MM.1S (cell line): ENCODE measurements around the gene GHSR.

ENCODE experiments used
- DNase-seq: peaks from one replicate; pipeline ENCODE4 v3.0.0-alpha.2; 2015
- H2AFZ ChIP-seq: fragments of 300-600 bp; sonication (generic); 2 replicates; pipeline ENCODE4 v1.6.0; 2016; ENCODE audit warnings: antibody characterized with exemption, low read length
- H3F3A ChIP-seq: fragments of 300-600 bp; sonication (generic); 2 replicates; pipeline ENCODE4 v1.6.1; 2016; ENCODE audit warnings: mild to moderate bottlenecking, antibody characterized with exemption, low read length, moderate library complexity, mixed read lengths; ENCODE audit not compliant: insufficient read depth
- H3K27ac ChIP-seq: fragments of 300-600 bp; sonication (generic); 2 replicates; pipeline ENCODE4 v1.5.1; 2016; ENCODE audit warnings: mild to moderate bottlenecking, low read length
- H3K27me3 ChIP-seq: fragments of 300-600 bp; sonication (generic); replicated peaks from 2 replicates; pipeline ENCODE4 v1.6.0; 2016; ENCODE audit warnings: low read length; ENCODE audit not compliant: insufficient read depth
- H3K36me3 ChIP-seq: fragments of 300-600 bp; sonication (generic); replicated peaks from 2 replicates; pipeline ENCODE4 v1.6.1; 2016; ENCODE audit warnings: mild to moderate bottlenecking, low read length, mixed read lengths; ENCODE audit not compliant: insufficient read depth
- H3K4me1 ChIP-seq: fragments of 300-600 bp; sonication (generic); 2 replicates; pipeline ENCODE4 v1.6.1; 2016; ENCODE audit warnings: low read length, mixed read lengths
- H3K4me2 ChIP-seq: fragments of 300-600 bp; sonication (generic); 2 replicates; pipeline ENCODE4 v1.6.0; 2016; ENCODE audit warnings: low read depth, low read length
- H3K4me3 ChIP-seq: fragments of 300-600 bp; sonication (generic); 2 replicates; pipeline ENCODE4 v1.5.1; 2016; ENCODE audit warnings: low read length, mixed read lengths
- H3K79me2 ChIP-seq: fragments of 300-600 bp; sonication (generic); 2 replicates; pipeline ENCODE4 v1.6.1; 2016; ENCODE audit warnings: mixed run types, low read length, mixed read lengths
- H3K9ac ChIP-seq: fragments of 300-600 bp; sonication (generic); 2 replicates; pipeline ENCODE4 v1.6.1; 2016; ENCODE audit warnings: low read length, mixed read lengths
- H3K9me2 ChIP-seq: fragments of 300-600 bp; sonication (generic); replicated peaks from 2 replicates; pipeline ENCODE4 v1.6.1; 2016; ENCODE audit warnings: mild to moderate bottlenecking, low read length, mixed read lengths; ENCODE audit not compliant: insufficient read depth
- H3K9me3 ChIP-seq: fragments of 300-600 bp; sonication (generic); replicated peaks from 2 replicates; pipeline ENCODE4 v1.6.1; 2016; ENCODE audit warnings: mild to moderate bottlenecking, low read length, mixed read lengths; ENCODE audit not compliant: insufficient read depth
- H4K20me1 ChIP-seq: fragments of 300-600 bp; sonication (generic); 2 replicates; pipeline ENCODE4 v1.6.1; 2016; ENCODE audit warnings: mild to moderate bottlenecking, low read length, moderate library complexity, mixed read lengths; ENCODE audit not compliant: insufficient read depth
- CTCF ChIP-seq: fragments of 300-600 bp; sonication (generic); IDR thresholded peaks from 2 replicates; pipeline ENCODE4 v1.5.1; 2016; ENCODE audit warnings: antibody characterized with exemption, low read length, mixed read lengths
- EZH2 ChIP-seq: fragments of 300-600 bp; sonication (generic); optimal IDR thresholded peaks from 2 replicates; pipeline ENCODE3; 2017; ENCODE audit warnings: low read depth, mild to moderate bottlenecking, antibody characterized with exemption, low read length, mixed read lengths
- EZH2phosphoT487 ChIP-seq: fragments of 300-600 bp; sonication (generic); IDR thresholded peaks from 2 replicates; pipeline ENCODE4 v1.6.1; 2018; ENCODE audit warnings: antibody characterized with exemption, low read length

GHSR gene

DNA sequence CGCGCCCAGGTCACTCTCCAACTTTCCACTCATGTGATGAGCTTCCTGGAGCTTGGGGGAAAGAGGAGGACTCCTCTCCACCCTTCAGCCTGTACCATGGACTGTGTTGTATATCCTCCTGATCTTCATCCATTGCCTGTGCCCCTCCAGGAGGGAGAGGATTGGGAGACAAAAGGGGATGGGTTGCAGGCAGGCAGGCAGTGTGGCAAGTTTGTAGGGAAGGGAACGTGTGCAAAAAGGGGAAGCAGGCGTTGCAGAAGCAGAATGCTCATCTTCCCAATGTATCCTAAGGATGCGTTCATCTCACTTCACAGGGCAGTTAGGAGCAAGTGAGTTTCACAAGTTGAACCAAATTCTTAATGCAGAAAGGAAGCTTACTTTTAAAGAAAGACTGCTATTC, 28.1 kb upstream of the GHSR start:
- peak overlapping the region; percentile 88 for H2AFZ ChIP-seq
- H3K9ac ChIP-seq = peak overlapping the region; percentile 32; the same call in 1 of the 2 replicates
- peak overlapping the region; percentile 79 for H3K4me2 ChIP-seq

GRCh38 chr3:172475703-172476102, 27.4 kb upstream of the GHSR start:
- H3K9me3 ChIP-seq = no peaks in the 10 kb centered on the region
- no peak overlapping the region for H2AFZ ChIP-seq
- no peak overlapping the region for H3K27ac ChIP-seq
- no peak overlapping the region for H3K4me2 ChIP-seq
- no peak overlapping the region for H3K9ac ChIP-seq
- TF ChIP-seq EZH2 (no peak), EZH2phosphoT487 (no peak), CTCF (no peak)
- H3F3A ChIP-seq = no peaks in the 10 kb centered on the region; the same call in none of the 2 replicates
- no peak for DNase-seq
- no peaks in the 10 kb centered on the region for H3K27me3 ChIP-seq
- no peaks in the 10 kb centered on the region for H3K36me3 ChIP-seq
- H4K20me1 ChIP-seq = no peaks in the 10 kb centered on the region
- H3K4me1 ChIP-seq = peaks cover 13% of the 10 kb centered on the region
- H3K79me2 ChIP-seq = no peaks in the 10 kb centered on the region
- no peak overlapping the region for H3K4me3 ChIP-seq
- H3K9me2 ChIP-seq = no peaks in the 10 kb centered on the region

More for the DNA sequence above, 28.1 kb upstream of the GHSR start:
- Histone ChIP-seq H3K9me3 (no peaks in the 10 kb centered on the region), H3K4me1 (peaks cover 13% of the 10 kb centered on the region), H3K27ac (no peak overlapping the region), H3K4me3 (peak overlapping the region; percentile 71), H3K27me3 (no peaks in the 10 kb centered on the region), H4K20me1 (no peaks in the 10 kb centered on the region), H3K9me2 (no peaks in the 10 kb centered on the region), H3K79me2 (no peaks in the 10 kb centered on the region), H3K36me3 (no peaks in the 10 kb centered on the region), H3F3A (no peaks in the 10 kb centered on the region; the same call in none of the 2 replicates)
- no peak for DNase-seq
- no peak for TF ChIP-seq EZH2phosphoT487

DNA sequence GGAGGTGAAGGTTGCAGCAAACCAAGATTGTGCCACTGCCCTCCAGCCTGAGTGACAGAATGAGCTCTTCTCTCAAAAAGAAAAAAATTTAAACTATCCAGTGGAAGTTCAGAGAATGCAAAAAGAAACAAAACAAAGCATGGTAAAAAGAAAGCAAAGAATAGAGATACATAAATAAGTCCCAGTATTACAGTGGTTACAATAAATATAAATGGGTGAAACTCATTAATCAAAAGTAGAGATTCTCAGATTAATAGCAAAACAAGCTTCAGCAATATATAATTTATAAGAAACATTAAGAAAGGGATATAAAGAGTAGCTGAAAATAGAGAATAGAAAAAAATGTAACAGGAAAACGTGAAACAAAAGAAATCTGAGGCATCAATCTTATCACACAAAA, 23.6 kb upstream of the GHSR start:
- no peaks in the 10 kb centered on the region for H3K9me2 ChIP-seq
- H3K36me3 ChIP-seq = no peaks in the 10 kb centered on the region
- no peak overlapping the region for H3K9ac ChIP-seq
- H3K9me3 ChIP-seq = no peaks in the 10 kb centered on the region
- H3K27me3 ChIP-seq = no peaks in the 10 kb centered on the region
- no peaks in the 10 kb centered on the region for H3K79me2 ChIP-seq
- H3F3A ChIP-seq = no peaks in the 10 kb centered on the region; the same call in 1 of the 2 replicates
- no peak overlapping the region for H3K4me3 ChIP-seq
- H3K4me2 ChIP-seq = no peak overlapping the region
- no peaks in the 10 kb centered on the region for H4K20me1 ChIP-seq
- H3K4me1 ChIP-seq = peaks cover 4% of the 10 kb centered on the region; the same call in 1 of the 2 replicates
- H2AFZ ChIP-seq = no peak overlapping the region
- DNase-seq = no peak
- TF ChIP-seq EZH2phosphoT487 = no peak
- TF ChIP-seq CTCF = no peak
- no peak for TF ChIP-seq EZH2
- H3K27ac ChIP-seq = no peak overlapping the region

- H4K20me1 ChIP-seq = no peaks in the 10 kb centered on the region
- H3K9ac ChIP-seq = no peak overlapping the region
- H3K27me3 ChIP-seq = no peaks in the 10 kb centered on the region
- no peaks in the 10 kb centered on the region for H3F3A ChIP-seq
- DNase-seq = no peak
- no peak overlapping the region for H3K4me3 ChIP-seq
- no peak overlapping the region for H3K27ac ChIP-seq
- no peaks in the 10 kb centered on the region for H3K36me3 ChIP-seq
- no peaks in the 10 kb centered on the region for H3K4me1 ChIP-seq
- H3K9me3 ChIP-seq = no peaks in the 10 kb centered on the region
- H3K9me2 ChIP-seq = no peaks in the 10 kb centered on the region
- H2AFZ ChIP-seq = no peak overlapping the region
- H3K79me2 ChIP-seq = no peaks in the 10 kb centered on the region
- no peak overlapping the region for H3K4me2 ChIP-seq
- TF ChIP-seq CTCF = no peak
- TF ChIP-seq EZH2 = no peak
- no peak for TF ChIP-seq EZH2phosphoT487
These were observed 22.3 kb upstream of the GHSR start for GRCh38 chr3:172470588-172470987.
